ENCODE data around the gene ZBTB34. TPM values are rescaled to one million over a fixed set of nuclear protein-coding genes. Genes with fewer than 3 reads are reported as not detected.
"Not testable (repeated sequence)": the region's sequence is repeated elsewhere in the genome, so short reads cannot be mapped to it uniquely, and the experiment has no call there.

Gene ZBTB34
- polyA plus RNA-seq (2013, experiment 1 of 2) = 7.2 TPM
- 7.2 TPM for polyA plus RNA-seq (2013, experiment 2 of 2)

- H3K36me3 ChIP-seq (ENCODE audit: insufficient read depth, low read length) = peaks cover 21% of the 10 kb centered on the region
- peak within 1 kb of the TSS; percentile 83 for H3K4me3 ChIP-seq (ENCODE audit: low read length)
- H3K27ac ChIP-seq (ENCODE audit: low read depth, low read length) = peak within 1 kb of the TSS; percentile 91; the same call in 1 of the 2 replicates
- H3K27me3 ChIP-seq (ENCODE audit: insufficient read depth, low read length) = peaks cover 9% of the 10 kb centered on the region; the same call in 1 of the 2 replicates
- no peaks in the 10 kb centered on the region for H3K9me3 ChIP-seq (ENCODE audit: insufficient read depth, low read depth, low read length)
- under 1% methylated on average over 67 of the region's 67 CpGs for WGBS
- H3K4me1 ChIP-seq (ENCODE audit: insufficient read depth, low read length) = peaks cover 21% of the 10 kb centered on the region
- peak within 1 kb of the TSS; percentile 79 for H3K9ac ChIP-seq (ENCODE audit: low read depth, low read length)
Observed at GRCh38 chr9:126860077-126860756, at the start of gene ZBTB34. TSS of gene ZBTB34 (plus strand) at chr9:126860639. CDS start at chr9:126879400, 18,761 bp downstream.

- peaks cover 6% of the 10 kb centered on the region; the same call in 1 of the 2 replicates for H3K9me3 ChIP-seq (ENCODE audit: insufficient read depth, low read depth, low read length)
- H3K4me3 ChIP-seq (ENCODE audit: low read length) = no peak overlapping the region
- 94% methylated on average over 11 of the region's 11 CpGs for WGBS
- H3K36me3 ChIP-seq (ENCODE audit: insufficient read depth, low read length) = peaks cover 50% of the 10 kb centered on the region
- no peaks in the 10 kb centered on the region for H3K27me3 ChIP-seq (ENCODE audit: insufficient read depth, low read length)
- H3K27ac ChIP-seq (ENCODE audit: low read depth, low read length) = no peak overlapping the region
- no peak overlapping the region for H3K9ac ChIP-seq (ENCODE audit: low read depth, low read length)
- no peaks in the 10 kb centered on the region for H3K4me1 ChIP-seq (ENCODE audit: insufficient read depth, low read length)
Observed at GRCh38 chr9:126813072-126813471, 47.4 kb upstream of the ZBTB34 start.

- H3K4me1 ChIP-seq (ENCODE audit: insufficient read depth, low read length) = no peaks in the 10 kb centered on the region
- peaks cover 15% of the 10 kb centered on the region; the same call in 1 of the 2 replicates for H3K9me3 ChIP-seq (ENCODE audit: insufficient read depth, low read depth, low read length)
- H3K27ac ChIP-seq (ENCODE audit: low read depth, low read length) = no peak overlapping the region
- no peak overlapping the region for H3K4me3 ChIP-seq (ENCODE audit: low read length)
- no peaks in the 10 kb centered on the region for H3K27me3 ChIP-seq (ENCODE audit: insufficient read depth, low read length)
- H3K9ac ChIP-seq (ENCODE audit: low read depth, low read length) = no peak overlapping the region
- peaks cover 54% of the 10 kb centered on the region for H3K36me3 ChIP-seq (ENCODE audit: insufficient read depth, low read length)
Observed at GRCh38 chr9:126814091-126814490, 46.3 kb upstream of the ZBTB34 start.

GRCh38 chr9:126817615-126818014 is 42.8 kb upstream of the ZBTB34 start:
- H3K9ac ChIP-seq (ENCODE audit: low read depth, low read length); H3K27ac ChIP-seq (ENCODE audit: low read depth, low read length); H3K27me3 ChIP-seq (ENCODE audit: insufficient read depth, low read length); H3K4me3 ChIP-seq (ENCODE audit: low read length); H3K4me1 ChIP-seq (ENCODE audit: insufficient read depth, low read length): not testable (repeated sequence)
- WGBS = 97% methylated on average over 6 of the region's 7 CpGs
- peaks cover 41% of the 10 kb centered on the region for H3K36me3 ChIP-seq (ENCODE audit: insufficient read depth, low read length)
- H3K9me3 ChIP-seq (ENCODE audit: insufficient read depth, low read depth, low read length) = peaks cover 28% of the 10 kb centered on the region

GRCh38 chr9:126818482-126818881 is 42.0 kb upstream of the ZBTB34 start:
- no peak overlapping the region for H3K4me3 ChIP-seq (ENCODE audit: low read length)
- peaks cover 34% of the 10 kb centered on the region for H3K36me3 ChIP-seq (ENCODE audit: insufficient read depth, low read length)
- no peaks in the 10 kb centered on the region for H3K4me1 ChIP-seq (ENCODE audit: insufficient read depth, low read length)
- H3K9me3 ChIP-seq (ENCODE audit: insufficient read depth, low read depth, low read length) = peaks cover 28% of the 10 kb centered on the region
- no peaks in the 10 kb centered on the region for H3K27me3 ChIP-seq (ENCODE audit: insufficient read depth, low read length)
- no peak overlapping the region for H3K27ac ChIP-seq (ENCODE audit: low read depth, low read length)
- WGBS = 97% methylated on average over 5 of the region's 5 CpGs
- no peak overlapping the region for H3K9ac ChIP-seq (ENCODE audit: low read depth, low read length)

- Histone ChIP-seq H3K4me1 (ENCODE audit: insufficient read depth, low read length) (no peaks in the 10 kb centered on the region), H3K9ac (ENCODE audit: low read depth, low read length) (no peak overlapping the region), H3K27ac (ENCODE audit: low read depth, low read length) (no peak overlapping the region), H3K27me3 (ENCODE audit: insufficient read depth, low read length) (no peaks in the 10 kb centered on the region), H3K36me3 (ENCODE audit: insufficient read depth, low read length) (peaks cover 26% of the 10 kb centered on the region), H3K9me3 (ENCODE audit: insufficient read depth, low read depth, low read length) (peaks cover 22% of the 10 kb centered on the region), H3K4me3 (ENCODE audit: low read length) (no peak overlapping the region)
- WGBS = no CpG with 5 or more reads among the region's 1 CpG
Observed at GRCh38 chr9:126819482-126819881, 41.0 kb upstream of the ZBTB34 start.

- 93% methylated on average over 2 of the region's 2 CpGs for WGBS
- Histone ChIP-seq H3K36me3 (ENCODE audit: insufficient read depth, low read length) (peaks cover 18% of the 10 kb centered on the region), H3K27me3 (ENCODE audit: insufficient read depth, low read length) (no peaks in the 10 kb centered on the region), H3K9me3 (ENCODE audit: insufficient read depth, low read depth, low read length) (peaks cover 22% of the 10 kb centered on the region), H3K9ac (ENCODE audit: low read depth, low read length) (no peak overlapping the region), H3K4me1 (ENCODE audit: insufficient read depth, low read length) (no peaks in the 10 kb centered on the region), H3K4me3 (ENCODE audit: low read length) (no peak overlapping the region), H3K27ac (ENCODE audit: low read depth, low read length) (no peak overlapping the region)
Observed at GRCh38 chr9:126822278-126822677, 38.2 kb upstream of the ZBTB34 start.

GRCh38 chr9:126822873-126823272 is 37.6 kb upstream of the ZBTB34 start:
- Histone ChIP-seq H3K27me3 (ENCODE audit: insufficient read depth, low read length) (no peaks in the 10 kb centered on the region), H3K9ac (ENCODE audit: low read depth, low read length) (no peak overlapping the region), H3K4me3 (ENCODE audit: low read length) (no peak overlapping the region), H3K9me3 (ENCODE audit: insufficient read depth, low read depth, low read length) (peaks cover 22% of the 10 kb centered on the region), H3K36me3 (ENCODE audit: insufficient read depth, low read length) (peaks cover 18% of the 10 kb centered on the region), H3K27ac (ENCODE audit: low read depth, low read length) (no peak overlapping the region), H3K4me1 (ENCODE audit: insufficient read depth, low read length) (no peaks in the 10 kb centered on the region)
- 100% methylated on average over 1 of the region's 1 CpG for WGBS

- peaks cover 13% of the 10 kb centered on the region for H3K9me3 ChIP-seq (ENCODE audit: insufficient read depth, low read depth, low read length)
- not testable (repeated sequence) for H3K27me3 ChIP-seq (ENCODE audit: insufficient read depth, low read length); H3K36me3 ChIP-seq (ENCODE audit: insufficient read depth, low read length); H3K9ac ChIP-seq (ENCODE audit: low read depth, low read length); H3K27ac ChIP-seq (ENCODE audit: low read depth, low read length); H3K4me1 ChIP-seq (ENCODE audit: insufficient read depth, low read length); H3K4me3 ChIP-seq (ENCODE audit: low read length)
- WGBS = 96% methylated on average over 7 of the region's 7 CpGs
Observed at GRCh38 chr9:126824052-126824451, 36.4 kb upstream of the ZBTB34 start.

- Histone ChIP-seq H3K4me3 (ENCODE audit: low read length) (no peak overlapping the region), H3K9ac (ENCODE audit: low read depth, low read length) (no peak overlapping the region), H3K4me1 (ENCODE audit: insufficient read depth, low read length) (no peaks in the 10 kb centered on the region), H3K27ac (ENCODE audit: low read depth, low read length) (no peak overlapping the region), H3K9me3 (ENCODE audit: insufficient read depth, low read depth, low read length) (no peaks in the 10 kb centered on the region), H3K36me3 (ENCODE audit: insufficient read depth, low read length) (peaks cover 4% of the 10 kb centered on the region; the same call in 1 of the 2 replicates), H3K27me3 (ENCODE audit: insufficient read depth, low read length) (no peaks in the 10 kb centered on the region)
- WGBS = 93% methylated on average over 7 of the region's 7 CpGs
Observed at GRCh38 chr9:126827227-126827626, 33.2 kb upstream of the ZBTB34 start.

- H3K9me3 ChIP-seq (ENCODE audit: insufficient read depth, low read depth, low read length) = no peaks in the 10 kb centered on the region
- no peak overlapping the region for H3K9ac ChIP-seq (ENCODE audit: low read depth, low read length)
- no peak overlapping the region for H3K27ac ChIP-seq (ENCODE audit: low read depth, low read length)
- H3K27me3 ChIP-seq (ENCODE audit: insufficient read depth, low read length) = no peaks in the 10 kb centered on the region
- no peak overlapping the region for H3K4me3 ChIP-seq (ENCODE audit: low read length)
- no CpG with 5 or more reads among the region's 1 CpG for WGBS
- peaks cover 22% of the 10 kb centered on the region for H3K36me3 ChIP-seq (ENCODE audit: insufficient read depth, low read length)
- H3K4me1 ChIP-seq (ENCODE audit: insufficient read depth, low read length) = no peaks in the 10 kb centered on the region
Observed at GRCh38 chr9:126829035-126829434, 31.4 kb upstream of the ZBTB34 start.

All from HUES64 (cell line).